SW480 (cell line): ENCODE measurements around the gene CPAMD8.

Experiments
- DNase-seq: peaks from one replicate; pipeline ENCODE4 v3.0.0-alpha.2; 2016; ENCODE audit warnings: low spot score

CPAMD8 gene

GRCh38 chr19:17037966-17038500 lies 11.4 kb upstream of the CPAMD8 start:
- no peak for DNase-seq

GRCh38 chr19:17037184-17037583 lies 10.6 kb upstream of the CPAMD8 start:
- no peak for DNase-seq

GRCh38 chr19:17036640-17037039 lies 10.0 kb upstream of the CPAMD8 start:
- DNase-seq: no peak

DNA sequence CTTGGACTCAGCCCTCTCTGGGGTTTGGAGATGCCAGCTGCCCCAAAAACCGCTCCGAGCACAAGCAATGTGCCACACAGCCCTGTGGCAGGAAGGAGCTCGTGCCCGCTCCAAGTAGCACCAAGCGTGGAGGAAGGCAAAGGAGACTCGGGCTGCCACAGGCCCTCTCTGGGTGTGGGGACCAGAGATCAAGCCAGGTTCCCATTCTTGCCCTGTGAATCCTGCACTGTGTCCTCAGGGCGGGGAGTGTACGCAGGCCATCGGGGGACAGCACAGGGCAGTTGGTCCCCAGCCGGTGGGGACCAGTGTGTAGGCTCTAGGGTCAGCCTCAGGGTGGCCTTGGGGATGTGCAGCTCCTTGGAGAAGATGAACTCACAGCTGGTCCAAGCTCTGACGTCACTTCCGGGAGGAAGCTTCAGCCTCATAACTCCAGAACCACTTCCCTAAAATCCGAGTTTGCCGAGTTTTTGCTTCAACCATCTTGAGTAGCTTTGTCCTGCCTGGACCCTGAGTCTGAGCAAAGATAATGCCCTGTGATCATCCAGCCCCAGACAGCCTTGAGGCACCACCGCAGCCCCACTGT lies 9.3 kb upstream of the CPAMD8 start:
- DNase-seq: no peak

- no peak for DNase-seq
Observed at GRCh38 chr19:17031741-17032140, 5.1 kb upstream of the CPAMD8 start.

GRCh38 chr19:17027535-17027975 lies 945 bp upstream of the CPAMD8 start:
- no peak for DNase-seq

GRCh38 chr19:17025991-17026658 lies 485 bp downstream of the CPAMD8 start:
- DNase-seq: no peak

GRCh38 chr19:17025361-17025760 lies 1.2 kb downstream of the CPAMD8 start:
- no peak for DNase-seq

DNA sequence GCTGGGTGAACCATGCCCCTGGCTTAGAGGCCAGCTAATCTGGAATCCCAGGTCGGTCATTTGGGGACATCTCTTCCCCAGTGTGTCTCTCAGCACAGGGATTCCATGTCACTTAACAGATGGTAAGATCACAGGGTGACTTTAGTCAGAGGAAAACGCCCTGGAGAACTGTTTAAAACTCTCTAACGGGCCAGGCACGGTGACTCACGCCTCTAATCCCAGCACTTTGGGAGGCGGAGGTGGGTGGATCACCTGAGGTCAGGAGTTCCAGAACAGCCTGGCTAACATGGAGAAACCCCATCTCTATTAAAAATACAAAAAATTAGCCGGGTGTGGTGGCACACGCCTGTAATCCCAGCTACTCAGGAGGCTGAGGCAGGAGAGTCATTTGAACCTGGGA lies 1.7 kb downstream of the CPAMD8 start:
- peak; percentile 35 for DNase-seq

GRCh38 chr19:17023805-17024204 lies 2.8 kb downstream of the CPAMD8 start:
- no peak for DNase-seq

DNA sequence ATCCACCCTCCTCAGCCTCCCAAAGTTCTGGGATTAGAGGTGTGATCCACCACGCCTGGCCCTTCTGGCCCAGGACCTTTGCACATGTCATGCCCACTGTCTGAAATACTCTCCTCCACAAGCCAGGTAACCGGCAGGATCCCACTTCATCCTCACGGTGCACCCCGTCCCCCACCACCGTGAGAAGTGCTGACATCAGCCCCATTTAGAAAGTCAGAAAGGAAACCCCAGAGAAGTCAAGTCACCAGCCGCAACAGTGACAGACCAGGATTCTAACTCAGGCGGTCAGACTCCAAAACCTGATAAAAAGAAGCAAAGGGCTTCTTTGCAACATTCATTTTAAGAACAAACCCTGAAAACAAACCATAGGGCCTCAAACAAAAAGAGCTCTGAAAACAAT lies 3.9 kb downstream of the CPAMD8 start:
- DNase-seq: no peak

DNA sequence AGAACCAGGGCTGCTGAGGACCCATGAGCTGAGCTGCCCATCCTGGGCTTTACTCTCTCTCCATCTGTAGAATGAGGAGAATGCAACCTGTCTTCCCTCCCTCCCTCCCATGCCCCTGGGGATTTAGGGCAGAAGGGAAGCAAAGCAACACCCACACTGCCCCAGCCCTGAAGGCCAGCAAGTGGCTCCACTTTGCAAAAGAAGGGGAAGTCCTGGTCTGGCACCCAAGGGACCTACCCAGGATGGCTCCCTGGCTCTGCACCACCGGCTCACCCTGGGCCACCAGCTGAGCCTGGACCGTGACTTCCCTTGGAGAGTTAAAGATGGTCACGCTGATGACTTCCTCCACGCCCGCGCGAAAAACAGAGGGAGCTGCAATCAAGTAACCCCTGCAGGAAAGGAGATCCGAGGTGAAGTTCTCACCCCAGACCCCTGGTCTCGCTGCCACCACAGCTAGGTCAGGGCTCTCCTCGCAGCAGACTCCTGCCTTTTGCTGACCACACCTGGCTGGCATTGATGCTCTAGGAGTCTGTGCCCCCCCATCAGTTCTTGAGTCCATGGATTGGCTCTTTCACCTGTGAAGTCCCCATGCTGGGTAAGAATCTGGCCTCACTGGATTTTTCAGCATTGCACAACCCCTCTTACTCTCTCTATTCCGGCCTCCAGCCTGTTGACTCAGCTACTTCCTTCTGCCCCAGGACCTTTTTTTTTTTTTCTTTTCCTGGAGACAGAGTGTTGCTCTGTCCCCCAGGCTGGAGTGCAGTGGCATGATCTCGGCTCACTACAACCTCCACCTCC lies 4.6 kb downstream of the CPAMD8 start:
- DNase-seq: no peak

GRCh38 chr19:17021328-17021727 lies 5.3 kb downstream of the CPAMD8 start:
- DNase-seq: no peak

- no peak for DNase-seq
Observed at GRCh38 chr19:17020823-17021222, 5.8 kb downstream of the CPAMD8 start.

GRCh38 chr19:17020385-17020784 lies 6.2 kb downstream of the CPAMD8 start:
- no peak for DNase-seq

DNA sequence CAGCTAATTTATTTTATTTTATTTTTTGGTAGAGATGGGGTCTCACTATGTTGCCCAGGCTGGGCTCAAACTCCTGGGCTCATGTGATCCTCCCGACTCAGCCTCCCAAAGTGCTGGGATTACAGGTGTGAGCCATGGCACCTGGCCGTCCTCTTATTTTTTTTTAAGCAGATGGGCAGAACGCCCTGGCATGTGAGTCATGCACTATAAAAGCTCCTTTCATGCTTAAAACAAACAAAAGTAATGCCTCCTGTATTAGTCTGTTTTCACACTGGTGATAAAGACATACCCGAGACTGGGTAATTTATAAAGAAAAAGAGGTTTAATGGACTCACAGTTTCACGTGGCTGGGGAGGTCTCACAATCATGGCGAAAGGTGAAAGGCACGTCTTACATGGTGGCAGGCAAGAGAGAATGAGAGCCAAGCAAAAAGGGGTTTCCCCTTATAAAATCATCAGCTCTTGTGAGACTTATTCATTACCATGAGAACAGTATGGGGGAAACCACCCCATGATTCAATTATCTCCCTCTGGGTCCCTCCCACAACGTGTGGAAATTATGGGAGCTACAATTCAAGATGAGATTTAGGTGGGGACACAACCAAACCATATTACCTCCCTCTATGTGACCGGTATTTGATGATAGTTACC lies 12.3 kb downstream of the CPAMD8 start:
- DNase-seq: peak; percentile 44

DNA sequence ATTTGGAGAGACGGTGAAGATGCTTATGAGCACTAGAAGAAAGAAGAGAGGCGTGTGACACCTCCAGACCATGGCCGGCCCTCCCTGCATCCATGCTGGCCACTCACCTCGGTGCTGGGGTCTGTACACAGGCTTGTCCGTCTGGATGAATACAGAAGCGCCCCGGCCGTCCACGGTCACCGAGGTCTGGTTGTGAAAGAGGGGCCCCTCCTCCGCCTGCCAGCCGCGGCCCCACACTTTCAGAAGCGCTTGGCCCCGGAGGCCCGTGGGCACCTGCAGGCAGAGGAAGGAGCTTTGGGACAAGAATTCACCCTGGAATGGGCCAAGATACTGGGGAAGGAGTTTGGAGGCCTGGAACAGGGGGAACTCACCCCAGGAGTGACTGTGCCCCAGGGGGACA lies 15.1 kb downstream of the CPAMD8 start:
- no peak for DNase-seq

DNA sequence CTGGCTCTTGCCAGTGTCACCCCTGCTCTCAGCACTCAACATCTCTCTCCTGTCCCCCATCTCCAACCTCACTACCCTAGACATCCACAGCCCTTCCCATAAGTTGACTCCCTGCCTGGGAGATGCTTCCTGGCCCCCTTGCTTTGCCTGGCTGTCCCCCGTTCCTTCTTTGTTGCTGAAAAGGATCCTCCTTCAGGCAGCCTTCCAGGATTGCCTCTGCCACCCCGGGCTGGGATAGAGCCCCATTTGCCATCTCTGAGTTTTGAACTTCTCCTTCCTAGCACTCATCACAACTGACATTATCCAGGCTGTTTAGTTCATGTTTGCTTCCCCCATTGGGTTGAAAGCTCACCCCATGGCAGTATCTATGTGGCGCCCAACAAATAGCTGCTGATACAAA lies 20.0 kb downstream of the CPAMD8 start:
- no peak for DNase-seq

- DNase-seq: no peak
Observed at GRCh38 chr19:17005000-17005399, 21.6 kb downstream of the CPAMD8 start.

DNA sequence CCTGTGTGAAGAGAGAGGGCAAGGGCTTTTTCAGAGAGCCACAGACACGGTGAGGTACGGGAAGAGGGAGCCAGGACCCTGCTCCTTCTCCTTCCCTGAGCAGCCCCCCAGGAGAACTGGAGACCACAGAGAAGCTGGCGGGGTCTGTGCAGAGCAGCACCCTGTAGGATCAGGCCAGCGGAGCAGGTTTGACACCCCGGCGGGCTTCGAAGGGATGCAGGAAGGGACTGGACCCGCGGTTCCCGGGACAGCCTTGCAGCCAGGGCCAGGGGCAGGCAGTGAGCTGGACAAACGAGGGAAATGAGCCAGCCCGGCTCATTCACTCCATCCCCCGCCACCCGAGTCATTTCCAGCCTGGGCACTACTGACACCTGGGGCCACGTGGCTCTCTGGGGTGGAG lies 22.2 kb downstream of the CPAMD8 start:
- no peak for DNase-seq

GRCh38 chr19:17002455-17002854 lies 24.2 kb downstream of the CPAMD8 start:
- DNase-seq: no peak

- DNase-seq: no peak
Observed at GRCh38 chr19:17001603-17002183, 24.9 kb downstream of the CPAMD8 start.
